ENCODE data around the gene FXYD7. TPM values are rescaled to one million over a fixed set of nuclear protein-coding genes. Genes with fewer than 3 reads are reported as not detected.

Gene FXYD7
- total RNA-seq, 1 donor from 2014 or later = not detected

DNA sequence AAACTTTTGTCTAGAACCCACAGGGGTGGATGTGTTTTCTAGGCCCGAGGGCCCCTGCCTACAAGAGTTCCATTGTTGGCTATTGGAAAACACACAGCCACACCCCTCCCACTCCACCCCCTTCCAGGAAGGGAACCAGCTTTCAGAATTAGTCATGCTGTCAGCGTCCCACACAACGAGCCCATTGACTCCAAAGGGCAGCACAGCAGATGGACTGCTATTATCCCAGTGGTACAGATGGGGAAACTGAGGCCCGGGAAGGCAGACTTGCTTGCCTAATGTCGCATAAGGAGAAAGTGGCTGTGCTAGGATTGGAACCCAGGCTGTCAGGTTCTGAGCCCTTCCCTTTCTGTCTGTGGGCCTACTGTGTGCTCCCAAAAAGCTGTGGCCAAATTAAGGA, 35.5 kb upstream of the FXYD7 start:
- DNase-seq = no peak
- peak overlapping the region; percentile 36 for H3K27ac ChIP-seq (replicated peaks)

DNA sequence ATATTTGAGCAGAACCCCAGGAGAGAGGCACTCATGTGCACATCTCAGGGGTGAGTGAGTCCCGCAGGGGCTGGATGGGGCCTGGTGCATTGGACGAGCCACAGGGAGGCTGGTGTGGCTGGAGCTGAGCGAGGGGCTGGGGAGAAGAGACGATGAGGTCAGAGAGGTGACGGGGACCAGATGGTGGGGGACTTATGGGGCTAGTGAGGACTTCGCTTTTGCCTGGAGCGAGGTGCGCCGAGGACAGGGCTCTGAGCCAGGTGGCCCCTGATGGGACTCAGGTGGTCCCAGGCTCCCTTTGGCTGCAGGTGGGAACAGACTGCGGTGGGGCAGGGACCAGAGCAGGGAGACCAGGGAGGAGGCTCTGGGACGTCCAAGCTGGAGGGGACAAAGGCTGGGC, 34.3 kb upstream of the FXYD7 start:
- Histone ChIP-seq H3K9me3 (replicated peaks) (no peaks in the 10 kb centered on the region), H3K36me3 (no peaks in the 10 kb centered on the region), H3K27ac (replicated peaks) (no peak overlapping the region), H3K4me1 (no peaks in the 10 kb centered on the region), H3K27me3 (ENCODE audit: low read depth) (no peaks in the 10 kb centered on the region), H3K4me3 (no peak overlapping the region)
- intact Hi-C loops (cut with micrococcal nuclease) = no loop called here
- TF ChIP-seq, protein P1, sequence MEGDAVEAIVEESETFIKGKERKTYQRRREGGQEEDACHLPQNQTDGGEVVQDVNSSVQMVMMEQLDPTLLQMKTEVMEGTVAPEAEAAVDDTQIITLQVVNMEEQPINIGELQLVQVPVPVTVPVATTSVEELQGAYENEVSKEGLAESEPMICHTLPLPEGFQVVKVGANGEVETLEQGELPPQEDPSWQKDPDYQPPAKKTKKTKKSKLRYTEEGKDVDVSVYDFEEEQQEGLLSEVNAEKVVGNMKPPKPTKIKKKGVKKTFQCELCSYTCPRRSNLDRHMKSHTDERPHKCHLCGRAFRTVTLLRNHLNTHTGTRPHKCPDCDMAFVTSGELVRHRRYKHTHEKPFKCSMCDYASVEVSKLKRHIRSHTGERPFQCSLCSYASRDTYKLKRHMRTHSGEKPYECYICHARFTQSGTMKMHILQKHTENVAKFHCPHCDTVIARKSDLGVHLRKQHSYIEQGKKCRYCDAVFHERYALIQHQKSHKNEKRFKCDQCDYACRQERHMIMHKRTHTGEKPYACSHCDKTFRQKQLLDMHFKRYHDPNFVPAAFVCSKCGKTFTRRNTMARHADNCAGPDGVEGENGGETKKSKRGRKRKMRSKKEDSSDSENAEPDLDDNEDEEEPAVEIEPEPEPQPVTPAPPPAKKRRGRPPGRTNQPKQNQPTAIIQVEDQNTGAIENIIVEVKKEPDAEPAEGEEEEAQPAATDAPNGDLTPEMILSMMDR (IDR thresholded peaks at IDR 0.05; ENCODE audit: borderline replicate concordance) = no peak
- no peak for DNase-seq

More for the DNA sequence above, 35.5 kb upstream of the FXYD7 start:
- Histone ChIP-seq H3K4me3 (no peak overlapping the region), H3K9me3 (replicated peaks) (no peaks in the 10 kb centered on the region), H3K36me3 (no peaks in the 10 kb centered on the region), H3K27me3 (ENCODE audit: low read depth) (no peaks in the 10 kb centered on the region), H3K4me1 (no peaks in the 10 kb centered on the region)
- TF ChIP-seq, protein P1 (IDR thresholded peaks at IDR 0.05; ENCODE audit: borderline replicate concordance) = no peak
- intact Hi-C loops (cut with micrococcal nuclease) = no loop called here

DNA sequence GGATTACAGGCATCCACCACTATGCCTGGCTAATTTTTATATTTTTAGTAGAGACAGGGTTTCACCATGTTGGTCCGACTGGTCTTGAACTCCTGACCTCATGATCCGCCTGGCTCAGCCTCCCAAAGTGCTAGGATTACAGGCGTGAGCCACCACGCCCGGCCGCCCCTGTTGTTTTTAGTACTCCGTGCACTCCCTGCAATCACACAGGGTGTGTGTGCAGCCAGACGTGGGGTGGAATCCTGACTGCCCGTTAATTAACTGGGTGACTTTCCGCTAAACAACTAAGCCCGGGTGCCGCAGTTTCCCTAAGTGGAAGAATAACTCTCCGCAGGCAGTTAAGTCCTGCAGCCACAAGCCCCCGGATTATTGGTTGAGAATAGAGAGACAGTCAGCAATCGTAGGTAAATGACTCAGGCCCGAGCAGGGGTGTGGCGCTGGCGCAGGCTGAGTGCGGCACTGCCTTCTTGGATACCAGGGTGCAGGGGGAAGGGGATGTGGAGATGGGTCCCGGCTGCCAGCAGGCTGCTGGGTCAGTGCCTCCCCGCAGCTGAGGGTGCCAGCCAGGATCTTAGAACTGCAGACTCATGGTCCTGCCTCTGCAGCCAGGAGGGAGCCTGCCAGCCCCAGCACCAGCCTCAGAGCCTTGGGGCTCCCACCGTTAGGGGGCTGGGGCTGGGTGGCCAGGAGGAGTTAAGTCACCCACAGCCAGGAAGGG, 33.5 kb upstream of the FXYD7 start:
- intact Hi-C loops (cut with micrococcal nuclease) = no loop called here
- no peak overlapping the region for H3K27ac ChIP-seq (replicated peaks)

DNA sequence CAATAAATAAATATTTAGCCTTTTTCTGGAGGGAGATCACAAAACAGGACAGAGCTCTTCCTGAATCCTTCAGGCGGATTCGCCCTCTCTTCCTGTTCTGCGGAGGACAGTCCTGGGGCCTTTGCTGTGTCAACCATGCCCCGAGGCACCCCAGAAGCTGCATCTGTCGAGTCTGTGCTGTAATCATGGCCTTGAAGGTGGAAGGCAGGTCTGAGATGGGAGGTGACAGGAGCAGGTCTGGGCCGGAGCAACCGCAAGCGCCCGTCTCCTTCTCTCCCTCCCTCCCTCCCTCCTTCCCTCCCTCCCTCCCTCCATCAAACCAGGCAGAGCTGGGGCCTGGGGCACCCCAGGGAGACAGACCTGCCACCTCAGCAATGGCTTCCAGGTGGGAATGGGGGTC, 32.1 kb upstream of the FXYD7 start:
- intact Hi-C loops (cut with micrococcal nuclease) = no loop called here
- Histone ChIP-seq H3K27me3 (ENCODE audit: low read depth) (no peaks in the 10 kb centered on the region), H3K27ac (replicated peaks) (no peak overlapping the region), H3K9me3 (replicated peaks) (no peaks in the 10 kb centered on the region), H3K4me1 (peaks cover 14% of the 10 kb centered on the region), H3K36me3 (no peaks in the 10 kb centered on the region), H3K4me3 (no peak overlapping the region)
- TF ChIP-seq, protein P1 (IDR thresholded peaks at IDR 0.05; ENCODE audit: borderline replicate concordance) = no peak
- no peak for DNase-seq

More for the DNA sequence above, 33.5 kb upstream of the FXYD7 start:
- peaks cover 4% of the 10 kb centered on the region for H3K4me1 ChIP-seq
- no peak for DNase-seq
- no peaks in the 10 kb centered on the region for H3K27me3 ChIP-seq (ENCODE audit: low read depth)
- TF ChIP-seq, protein P1 (IDR thresholded peaks at IDR 0.05; ENCODE audit: borderline replicate concordance) = no peak
- H3K9me3 ChIP-seq (replicated peaks) = no peaks in the 10 kb centered on the region
- H3K36me3 ChIP-seq = no peaks in the 10 kb centered on the region
- no peak overlapping the region for H3K4me3 ChIP-seq

DNA sequence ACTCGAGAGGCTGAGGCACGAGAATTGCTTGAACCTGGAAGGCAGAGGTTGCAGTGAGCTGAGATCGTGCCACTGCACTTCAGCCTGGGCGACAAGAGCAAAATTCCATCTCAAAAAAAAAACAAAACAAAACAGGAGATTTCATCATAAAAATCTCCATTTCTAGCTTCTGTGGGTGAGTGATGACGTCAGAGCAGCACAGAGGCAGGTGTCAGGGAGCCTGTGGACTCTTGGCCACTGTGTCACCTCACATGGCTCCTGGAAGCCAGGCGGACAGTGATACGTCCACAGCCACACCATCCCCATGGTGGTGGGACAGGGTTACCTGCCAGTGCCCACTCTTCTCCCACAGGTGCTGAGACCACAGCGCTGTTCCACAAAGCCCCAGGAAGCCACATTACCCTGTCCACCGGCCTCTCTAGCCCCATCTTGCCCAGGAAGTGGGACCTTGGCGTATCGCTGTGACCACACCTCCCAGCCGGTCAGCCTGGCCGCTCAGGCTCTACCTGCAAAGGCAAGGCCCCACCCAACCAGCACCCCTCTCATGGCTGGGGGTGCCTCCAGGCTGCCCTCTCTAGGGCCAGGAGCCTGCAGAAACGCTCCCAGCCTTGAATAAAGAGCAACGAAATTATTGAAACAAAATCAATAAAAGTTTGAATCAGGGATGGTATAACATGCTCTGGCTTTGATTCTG, 29.9 kb upstream of the FXYD7 start:
- intact Hi-C loops (cut with micrococcal nuclease) = no loop called here
- H3K9me3 ChIP-seq (replicated peaks) = no peaks in the 10 kb centered on the region
- no peak for DNase-seq
- H3K36me3 ChIP-seq = no peaks in the 10 kb centered on the region
- H3K4me1 ChIP-seq = peaks cover 14% of the 10 kb centered on the region
- H3K4me3 ChIP-seq = no peak overlapping the region
- no peak overlapping the region for H3K27ac ChIP-seq (replicated peaks)
- no peaks in the 10 kb centered on the region for H3K27me3 ChIP-seq (ENCODE audit: low read depth)
- TF ChIP-seq, protein P1 (IDR thresholded peaks at IDR 0.05; ENCODE audit: borderline replicate concordance) = no peak
